HG03521 (cell line): ENCODE results near the gene ROMO1.
"Not testable (repeated sequence)": the region's sequence is repeated elsewhere in the genome, so short reads cannot be mapped to it uniquely, and the experiment has no call there.

Source experiments
- ATAC-seq: cut with Tn5 transposase; IDR thresholded peaks from one replicate; pipeline ENCODE4 v1.9.1; 2021; ENCODE audit warnings: mild to moderate bottlenecking, moderate library complexity; ENCODE audit not compliant: unreplicated experiment

Gene ROMO1

DNA sequence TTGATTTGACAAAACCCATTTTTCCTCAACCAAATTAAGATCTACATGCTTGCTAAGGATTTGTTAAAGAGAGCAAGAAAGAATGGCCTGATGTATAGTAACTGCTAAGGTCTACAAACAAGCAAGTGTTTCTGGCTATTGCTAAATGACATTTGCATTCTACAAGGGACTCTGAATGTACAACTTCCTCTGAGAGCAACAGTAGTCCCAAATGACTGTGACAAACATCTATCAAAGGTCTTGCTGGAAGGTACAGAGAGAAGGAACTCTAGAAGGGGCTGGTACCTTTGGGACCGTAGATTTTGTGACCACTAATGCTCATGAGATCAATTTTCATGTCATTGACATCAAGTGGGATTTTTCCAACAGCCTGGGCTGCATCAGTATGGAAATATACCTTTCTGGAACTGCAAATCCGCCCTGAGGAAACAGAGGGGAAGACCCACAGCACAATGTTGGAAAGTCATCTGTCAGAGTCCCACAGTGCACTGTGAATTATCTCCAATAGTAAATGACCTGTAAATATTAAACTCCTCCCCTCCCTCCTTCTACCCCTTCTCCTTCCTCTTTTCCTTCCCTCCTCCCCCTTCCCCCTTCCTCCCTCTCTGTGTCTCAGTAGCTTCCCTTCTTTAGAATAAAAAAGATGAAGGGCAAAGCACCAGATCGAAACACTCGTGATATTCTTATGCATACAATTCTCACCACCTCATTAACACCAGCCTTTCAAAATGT is 18.6 kb upstream of the ROMO1 start:
- no peak for ATAC-seq

DNA sequence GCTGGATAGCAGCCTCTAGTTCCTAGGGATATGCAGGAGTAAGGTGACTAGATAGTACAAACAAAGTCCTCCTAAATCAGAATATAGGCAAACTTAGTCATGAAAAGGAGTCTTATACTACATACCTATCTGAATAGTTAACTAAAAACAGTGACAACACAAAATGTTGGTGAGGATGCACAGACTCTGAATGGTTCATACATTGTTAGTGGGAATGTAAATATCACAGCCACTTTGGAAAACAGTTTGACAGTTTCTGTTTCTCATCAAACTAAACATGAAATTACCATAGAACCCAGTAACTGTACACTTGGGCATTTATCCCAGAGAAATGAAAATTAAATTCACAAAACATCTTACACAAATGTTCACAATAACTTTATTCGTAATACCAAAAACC is 17.2 kb upstream of the ROMO1 start:
- no peak for ATAC-seq

- not testable (repeated sequence) for ATAC-seq
These were observed 13.8 kb upstream of the ROMO1 start for GRCh38 chr20:35685368-35685767.

DNA sequence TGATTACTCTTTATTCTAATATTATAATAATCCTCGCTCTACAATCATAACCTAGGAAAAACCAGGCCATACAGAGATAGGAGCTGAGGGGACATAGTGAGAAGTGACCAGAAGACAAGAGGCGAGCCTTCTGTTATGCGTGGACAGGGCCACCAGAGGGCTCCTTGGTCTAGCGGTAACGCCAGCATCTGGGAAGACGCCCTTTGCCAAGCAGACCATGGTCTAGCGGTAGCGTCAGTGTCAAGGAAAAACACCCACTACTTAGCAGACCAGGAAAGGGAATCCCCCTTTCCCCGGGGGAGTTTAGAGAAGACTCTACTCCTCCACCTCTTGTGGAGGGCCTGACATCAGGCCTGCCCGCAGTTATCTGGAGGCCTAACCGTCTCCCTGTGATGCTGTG is 12.3 kb upstream of the ROMO1 start:
- ATAC-seq = not testable (repeated sequence)

DNA sequence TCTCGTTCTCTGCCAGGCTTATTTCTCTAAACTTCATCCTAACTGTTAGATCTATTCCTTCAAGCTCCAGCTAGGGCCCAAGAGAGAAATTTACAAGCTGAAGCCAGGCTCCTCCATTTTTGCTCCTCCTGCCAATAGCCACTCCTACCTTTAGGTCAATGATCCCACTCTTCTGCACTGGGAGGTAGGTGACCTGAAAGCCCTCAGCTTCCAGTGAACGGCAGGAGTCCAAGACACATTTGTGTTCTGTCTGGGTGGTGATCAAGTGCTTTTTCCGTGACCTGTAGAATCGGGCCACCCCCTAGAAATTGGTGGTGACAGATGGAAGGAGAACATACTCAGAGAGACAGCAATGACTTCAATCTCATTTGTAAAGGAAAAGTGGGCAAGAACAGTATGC is 8.9 kb upstream of the ROMO1 start:
- ATAC-seq = no peak

- ATAC-seq = no peak
These were observed 3.9 kb upstream of the ROMO1 start for GRCh38 chr20:35695245-35695749.

DNA sequence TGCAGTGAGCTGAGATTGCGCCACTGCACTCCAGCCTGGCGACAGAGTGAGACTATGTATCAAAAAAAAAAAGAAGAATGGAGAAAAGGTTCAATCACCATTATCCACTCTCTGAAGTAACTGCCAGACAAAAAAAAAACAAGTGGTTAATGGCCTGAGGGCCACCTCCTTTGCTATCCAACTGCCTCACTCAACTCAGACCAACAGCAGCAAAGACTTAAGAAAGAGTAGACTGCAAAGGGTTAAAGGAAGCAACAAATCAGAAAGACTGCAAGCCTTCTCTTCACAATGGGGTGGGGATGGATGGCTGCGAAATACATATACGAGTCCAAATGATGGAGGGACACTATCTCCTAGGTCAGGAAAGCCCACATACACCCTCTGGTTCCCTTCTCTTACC is 3.2 kb upstream of the ROMO1 start:
- no peak for ATAC-seq

DNA sequence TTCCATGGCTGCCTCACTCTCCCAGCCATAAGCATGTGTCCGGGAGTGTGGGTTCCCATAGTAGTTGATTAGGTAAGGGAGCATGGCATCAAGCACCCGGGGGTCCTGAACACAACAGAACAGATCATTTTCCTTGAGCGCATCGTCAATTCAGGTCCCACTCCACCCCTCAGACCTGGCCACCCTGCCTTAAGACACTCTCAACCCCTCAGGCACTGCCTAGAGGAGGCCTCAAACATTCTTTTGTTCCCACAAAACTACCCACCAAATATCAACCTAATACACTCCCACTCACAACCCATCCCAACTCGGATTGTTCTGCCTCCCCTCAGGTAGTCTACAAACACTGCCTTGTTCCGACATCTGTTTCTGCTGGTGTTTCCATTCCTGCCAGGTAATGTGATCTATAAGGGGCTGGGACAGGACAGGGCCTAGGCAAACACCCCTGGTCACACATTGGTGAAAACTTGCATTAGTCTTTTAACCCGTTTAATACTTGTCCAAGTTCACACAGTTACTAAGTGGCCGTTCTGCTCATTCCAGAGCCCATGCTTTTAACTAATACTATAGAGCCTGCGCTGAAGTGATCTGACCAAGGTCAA is 1.4 kb upstream of the ROMO1 start:
- no peak for ATAC-seq

GRCh38 chr20:35698298-35699126 is 693 bp upstream of the ROMO1 start:
- peak; percentile 15 for ATAC-seq

DNA sequence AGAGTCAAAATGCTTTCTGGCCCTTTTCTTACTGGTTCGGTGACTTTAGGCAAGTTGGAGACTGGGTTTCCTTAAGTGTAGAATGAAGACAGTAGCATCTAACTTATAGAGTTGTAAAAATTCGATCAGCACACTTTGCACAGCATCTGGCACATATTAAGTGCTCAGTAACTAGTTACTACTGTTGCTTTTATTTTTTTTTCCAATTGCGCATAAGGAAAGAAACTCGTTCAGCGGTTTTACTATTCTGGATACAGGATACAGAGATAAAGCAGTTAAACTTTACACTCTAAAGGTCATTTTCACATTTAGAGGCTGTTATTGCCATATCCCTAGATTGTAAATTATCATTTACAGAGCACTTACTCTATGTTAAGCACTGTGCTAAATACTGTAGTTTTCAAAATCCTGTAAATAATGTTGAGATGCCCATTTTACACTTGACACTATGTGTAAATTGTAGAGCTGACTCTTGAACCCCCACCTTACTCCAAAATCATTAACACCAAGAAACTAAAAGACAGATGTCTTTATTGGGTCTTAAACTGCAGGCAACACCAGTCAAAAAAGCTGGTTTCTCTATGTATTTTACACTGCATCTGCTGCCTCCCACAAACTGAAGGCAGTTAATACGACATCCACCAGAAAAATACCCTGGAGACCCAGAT is 886 bp downstream of the ROMO1 start:
- no peak for ATAC-seq

GRCh38 chr20:35700625-35701148 is 1.5 kb downstream of the ROMO1 start:
- ATAC-seq = no peak

DNA sequence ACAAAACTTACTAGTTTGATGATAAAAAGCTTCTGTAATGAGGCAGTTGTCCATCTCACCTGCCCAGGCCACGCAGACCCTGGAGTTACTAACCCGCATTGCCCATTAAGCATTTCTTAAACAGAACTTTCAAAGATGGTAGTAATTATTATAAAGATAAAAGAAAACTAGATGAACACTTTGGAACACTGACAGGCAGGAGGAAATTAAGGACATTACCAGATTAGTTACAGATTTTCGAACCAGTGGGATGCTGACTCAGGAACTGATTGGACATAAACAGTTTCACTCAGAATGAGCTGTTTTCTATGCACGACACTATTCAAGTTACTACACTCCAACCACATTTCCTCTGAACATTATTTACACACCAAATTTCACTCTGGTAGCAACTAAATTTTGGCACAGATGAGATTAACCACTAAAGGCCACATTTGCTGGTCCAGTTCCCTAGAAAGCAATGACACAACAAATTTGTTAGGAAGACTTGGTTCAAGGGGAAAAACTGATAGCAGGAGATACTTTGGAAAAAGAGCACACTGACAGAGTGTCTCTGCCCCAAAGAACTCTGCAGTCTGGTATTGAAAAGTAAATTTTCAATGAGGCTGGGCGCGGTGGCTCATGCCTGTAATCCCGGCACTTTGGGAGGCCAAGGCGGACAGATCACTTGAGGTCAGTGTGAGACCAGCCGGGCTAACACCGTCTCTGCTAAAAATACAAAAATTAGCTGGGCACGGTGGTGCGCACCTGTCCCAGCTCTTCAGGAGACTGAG is 3.0 kb downstream of the ROMO1 start:
- no peak for ATAC-seq

- no peak for ATAC-seq
These were observed 3.9 kb downstream of the ROMO1 start for GRCh38 chr20:35702824-35703695.

GRCh38 chr20:35704514-35705261 is 5.5 kb downstream of the ROMO1 start:
- ATAC-seq = no peak

- ATAC-seq = not testable (repeated sequence)
These were observed 6.7 kb downstream of the ROMO1 start for GRCh38 chr20:35705894-35706293.

DNA sequence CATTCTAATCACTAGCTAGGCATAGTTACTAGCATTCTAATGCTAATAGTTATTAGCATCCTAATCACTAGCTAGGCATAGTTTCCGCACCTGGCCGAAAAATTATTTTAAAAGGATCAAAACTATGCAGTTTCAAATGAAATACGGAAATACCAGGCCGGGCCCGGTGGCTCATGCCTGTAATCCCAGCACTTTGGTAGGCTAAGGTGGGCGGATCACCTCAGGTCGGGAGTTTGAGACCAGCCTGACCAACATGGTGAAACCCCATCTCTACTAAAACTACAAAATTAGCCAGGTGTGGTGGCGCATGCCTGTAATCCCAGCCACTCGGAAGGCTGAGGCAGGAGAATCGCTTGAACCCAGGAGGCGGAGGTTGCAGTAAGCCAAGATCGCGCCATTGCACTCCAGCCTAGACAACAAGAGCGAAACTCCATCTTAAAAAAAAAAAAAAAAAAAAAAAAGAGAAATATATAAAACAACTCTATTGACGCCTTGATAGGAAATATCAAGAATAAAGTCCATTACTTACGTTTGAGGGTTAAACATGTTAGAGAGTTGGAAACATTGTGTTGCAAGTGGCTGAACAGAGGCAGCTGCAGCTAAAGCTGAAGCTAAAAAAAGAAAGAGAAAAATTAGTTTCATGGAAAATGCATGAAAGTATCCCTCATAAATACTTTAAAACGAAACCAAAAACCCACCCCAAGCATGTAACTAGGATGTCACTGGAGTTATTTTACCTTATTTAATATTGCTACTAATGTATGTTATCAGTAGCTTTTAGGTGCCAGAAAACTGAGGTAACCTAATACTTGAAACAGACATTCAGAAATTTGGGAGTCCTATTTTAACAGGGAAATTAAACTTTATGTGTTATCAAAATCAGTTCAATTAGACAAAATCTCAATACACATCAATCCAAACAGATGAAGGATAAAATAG is 7.7 kb downstream of the ROMO1 start:
- not testable (repeated sequence) for ATAC-seq

DNA sequence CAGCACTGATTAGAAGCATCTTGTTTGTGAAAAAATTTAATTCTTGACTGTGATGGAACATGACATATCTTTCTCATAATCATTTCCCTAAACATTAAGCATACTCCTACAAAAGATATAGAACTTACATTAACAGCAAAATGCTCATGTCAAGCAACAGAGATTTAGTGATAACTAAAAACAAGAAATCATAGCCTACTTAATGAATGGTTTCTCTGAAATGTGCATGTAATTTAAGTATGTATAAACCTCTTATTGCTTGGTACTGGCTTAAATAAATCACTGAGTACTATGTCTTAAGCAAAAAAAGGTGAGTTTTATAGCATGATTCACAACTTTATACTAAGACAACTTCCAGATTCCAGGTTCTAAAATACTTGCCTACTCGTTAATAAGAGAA is 9.3 kb downstream of the ROMO1 start:
- ATAC-seq = no peak
